ENCODE results near the gene RTRAF. TPM values are rescaled to one million over a fixed set of nuclear protein-coding genes. Genes with fewer than 3 reads are reported as not detected.
A peak's percentile ranks its signal among the peaks of the same experiment; 100 is the strongest.

Gene RTRAF
- total RNA-seq, 1 experiment from 2014 or later = 282 TPM

DNA sequence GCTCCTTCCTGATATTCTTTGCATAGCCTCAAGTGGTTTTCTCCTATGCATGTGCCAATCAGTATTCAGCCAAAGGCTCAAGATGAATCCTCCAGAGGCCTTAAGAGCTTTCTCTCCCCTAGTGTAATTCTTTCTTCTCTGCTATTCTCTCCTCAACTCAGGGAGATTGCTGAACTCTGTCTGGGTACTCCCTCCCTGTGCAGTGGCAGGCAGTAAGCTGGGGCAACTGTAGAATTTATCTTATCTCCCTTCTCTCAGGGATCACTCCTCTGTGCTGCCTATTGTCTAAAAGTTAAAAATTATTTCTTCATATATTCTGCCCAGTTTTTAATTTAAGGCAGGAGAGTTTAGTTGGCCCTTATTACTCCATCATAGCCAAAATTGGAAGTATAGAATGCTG is 28.5 kb upstream of the RTRAF start:
- peaks cover 14% of the 10 kb centered on the region for H3K4me1 Mint-ChIP-seq
- no peak overlapping the region for H3K27ac Mint-ChIP-seq
- ATAC-seq = no peak

DNA sequence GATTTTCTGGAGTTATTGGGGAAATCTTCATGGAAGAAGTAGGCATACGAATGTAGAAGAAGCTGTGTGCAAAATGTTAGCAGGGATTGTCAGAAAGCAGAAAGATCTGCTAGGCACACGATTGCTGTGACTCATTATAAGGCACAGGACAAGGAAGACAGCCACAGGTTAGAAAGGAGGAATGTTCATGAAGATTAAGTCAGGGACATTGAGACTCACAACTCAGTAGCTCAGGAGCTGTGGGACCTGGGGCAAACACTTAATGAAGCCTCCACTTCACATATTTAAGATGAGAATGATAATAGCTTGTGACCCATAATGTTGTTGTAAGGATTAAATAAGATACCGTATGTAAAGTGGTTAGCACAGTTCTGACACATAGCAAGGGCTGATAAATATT is 26.6 kb upstream of the RTRAF start:
- H3K9me3 Mint-ChIP-seq = peaks cover 27% of the 10 kb centered on the region
- DNase-seq (ENCODE audit: low spot score) (no peak), ATAC-seq (peak; percentile 34; the same call in 1 of the 2 replicates)
- H3K4me3 Mint-ChIP-seq = no peak overlapping the region
- POLR2A ChIA-PET = no interaction called here
- no peaks in the 10 kb centered on the region; the same call in none of the 2 replicates for H3K27me3 Mint-ChIP-seq (ENCODE audit: low read depth)
- H3K27ac Mint-ChIP-seq = no peak overlapping the region
- peaks cover 14% of the 10 kb centered on the region for H3K4me1 Mint-ChIP-seq
- CTCF ChIA-PET = interaction anchor here (0.8 kb wide), 1 partner anchor 16 kb away, joined by 4 read pairs; no protein-coding TSS in a partner anchor
- H3K36me3 Mint-ChIP-seq = peaks cover 25% of the 10 kb centered on the region
- TF ChIP-seq, protein P1, sequence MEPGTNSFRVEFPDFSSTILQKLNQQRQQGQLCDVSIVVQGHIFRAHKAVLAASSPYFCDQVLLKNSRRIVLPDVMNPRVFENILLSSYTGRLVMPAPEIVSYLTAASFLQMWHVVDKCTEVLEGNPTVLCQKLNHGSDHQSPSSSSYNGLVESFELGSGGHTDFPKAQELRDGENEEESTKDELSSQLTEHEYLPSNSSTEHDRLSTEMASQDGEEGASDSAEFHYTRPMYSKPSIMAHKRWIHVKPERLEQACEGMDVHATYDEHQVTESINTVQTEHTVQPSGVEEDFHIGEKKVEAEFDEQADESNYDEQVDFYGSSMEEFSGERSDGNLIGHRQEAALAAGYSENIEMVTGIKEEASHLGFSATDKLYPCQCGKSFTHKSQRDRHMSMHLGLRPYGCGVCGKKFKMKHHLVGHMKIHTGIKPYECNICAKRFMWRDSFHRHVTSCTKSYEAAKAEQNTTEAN (CRISPR knock-in tag; IDR thresholded peaks at IDR 0.05) = no peak
- TF ChIP-seq, protein P2, sequence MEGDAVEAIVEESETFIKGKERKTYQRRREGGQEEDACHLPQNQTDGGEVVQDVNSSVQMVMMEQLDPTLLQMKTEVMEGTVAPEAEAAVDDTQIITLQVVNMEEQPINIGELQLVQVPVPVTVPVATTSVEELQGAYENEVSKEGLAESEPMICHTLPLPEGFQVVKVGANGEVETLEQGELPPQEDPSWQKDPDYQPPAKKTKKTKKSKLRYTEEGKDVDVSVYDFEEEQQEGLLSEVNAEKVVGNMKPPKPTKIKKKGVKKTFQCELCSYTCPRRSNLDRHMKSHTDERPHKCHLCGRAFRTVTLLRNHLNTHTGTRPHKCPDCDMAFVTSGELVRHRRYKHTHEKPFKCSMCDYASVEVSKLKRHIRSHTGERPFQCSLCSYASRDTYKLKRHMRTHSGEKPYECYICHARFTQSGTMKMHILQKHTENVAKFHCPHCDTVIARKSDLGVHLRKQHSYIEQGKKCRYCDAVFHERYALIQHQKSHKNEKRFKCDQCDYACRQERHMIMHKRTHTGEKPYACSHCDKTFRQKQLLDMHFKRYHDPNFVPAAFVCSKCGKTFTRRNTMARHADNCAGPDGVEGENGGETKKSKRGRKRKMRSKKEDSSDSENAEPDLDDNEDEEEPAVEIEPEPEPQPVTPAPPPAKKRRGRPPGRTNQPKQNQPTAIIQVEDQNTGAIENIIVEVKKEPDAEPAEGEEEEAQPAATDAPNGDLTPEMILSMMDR (IDR thresholded peaks at IDR 0.05) = no peak
- TF ChIP-seq, protein P3, sequence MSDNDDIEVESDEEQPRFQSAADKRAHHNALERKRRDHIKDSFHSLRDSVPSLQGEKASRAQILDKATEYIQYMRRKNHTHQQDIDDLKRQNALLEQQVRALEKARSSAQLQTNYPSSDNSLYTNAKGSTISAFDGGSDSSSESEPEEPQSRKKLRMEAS (CRISPR knock-in tag; IDR thresholded peaks at IDR 0.05) = no peak
- TF ChIP-seq CREB1 (CRISPR knock-in tag; IDR thresholded peaks at IDR 0.05) = no peak
- TF ChIP-seq, protein P4, sequence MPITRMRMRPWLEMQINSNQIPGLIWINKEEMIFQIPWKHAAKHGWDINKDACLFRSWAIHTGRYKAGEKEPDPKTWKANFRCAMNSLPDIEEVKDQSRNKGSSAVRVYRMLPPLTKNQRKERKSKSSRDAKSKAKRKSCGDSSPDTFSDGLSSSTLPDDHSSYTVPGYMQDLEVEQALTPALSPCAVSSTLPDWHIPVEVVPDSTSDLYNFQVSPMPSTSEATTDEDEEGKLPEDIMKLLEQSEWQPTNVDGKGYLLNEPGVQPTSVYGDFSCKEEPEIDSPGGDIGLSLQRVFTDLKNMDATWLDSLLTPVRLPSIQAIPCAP (CRISPR knock-in tag; IDR thresholded peaks at IDR 0.05) = no peak
- no peak for TF ChIP-seq SOX15 (CRISPR knock-in tag; IDR thresholded peaks at IDR 0.05)
- TF ChIP-seq, protein P5, sequence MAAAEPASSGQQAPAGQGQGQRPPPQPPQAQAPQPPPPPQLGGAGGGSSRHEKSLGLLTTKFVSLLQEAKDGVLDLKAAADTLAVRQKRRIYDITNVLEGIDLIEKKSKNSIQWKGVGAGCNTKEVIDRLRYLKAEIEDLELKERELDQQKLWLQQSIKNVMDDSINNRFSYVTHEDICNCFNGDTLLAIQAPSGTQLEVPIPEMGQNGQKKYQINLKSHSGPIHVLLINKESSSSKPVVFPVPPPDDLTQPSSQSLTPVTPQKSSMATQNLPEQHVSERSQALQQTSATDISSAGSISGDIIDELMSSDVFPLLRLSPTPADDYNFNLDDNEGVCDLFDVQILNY (CRISPR knock-in tag; IDR thresholded peaks at IDR 0.05) = no peak
- TF ChIP-seq GTF2I (CRISPR knock-in tag; conservative IDR thresholded peaks at IDR 0.05) = no peak
- TF ChIP-seq NR1H2 (CRISPR knock-in tag; IDR thresholded peaks at IDR 0.05) = no peak
- TF ChIP-seq ELF4 (CRISPR knock-in tag; IDR thresholded peaks at IDR 0.05; ENCODE audit: low read depth) = no peak
- no peak for TF ChIP-seq ATF1 (CRISPR knock-in tag; IDR thresholded peaks at IDR 0.05)
- TF ChIP-seq RORB (CRISPR knock-in tag; IDR thresholded peaks at IDR 0.05) = no peak
- TF ChIP-seq, protein P6, sequence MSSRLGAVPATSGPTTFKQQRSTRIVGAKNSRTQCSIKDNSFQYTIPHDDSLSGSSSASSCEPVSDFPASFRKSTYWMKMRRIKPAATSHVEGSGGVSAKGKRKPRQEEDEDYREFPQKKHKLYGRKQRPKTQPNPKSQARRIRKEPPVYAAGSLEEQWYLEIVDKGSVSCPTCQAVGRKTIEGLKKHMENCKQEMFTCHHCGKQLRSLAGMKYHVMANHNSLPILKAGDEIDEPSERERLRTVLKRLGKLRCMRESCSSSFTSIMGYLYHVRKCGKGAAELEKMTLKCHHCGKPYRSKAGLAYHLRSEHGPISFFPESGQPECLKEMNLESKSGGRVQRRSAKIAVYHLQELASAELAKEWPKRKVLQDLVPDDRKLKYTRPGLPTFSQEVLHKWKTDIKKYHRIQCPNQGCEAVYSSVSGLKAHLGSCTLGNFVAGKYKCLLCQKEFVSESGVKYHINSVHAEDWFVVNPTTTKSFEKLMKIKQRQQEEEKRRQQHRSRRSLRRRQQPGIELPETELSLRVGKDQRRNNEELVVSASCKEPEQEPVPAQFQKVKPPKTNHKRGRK (CRISPR knock-in tag; IDR thresholded peaks at IDR 0.05; ENCODE audit: borderline replicate concordance) = no peak
- no peak for TF ChIP-seq CBFB (CRISPR knock-in tag; IDR thresholded peaks at IDR 0.05; ENCODE audit: low read depth)

More for the DNA sequence above, 28.5 kb upstream of the RTRAF start:
- no peak for DNase-seq (ENCODE audit: low spot score)
- Mint-ChIP-seq H3K4me3 (no peak overlapping the region), H3K9me3 (peaks cover 34% of the 10 kb centered on the region), H3K36me3 (peaks cover 32% of the 10 kb centered on the region), H3K27me3 (ENCODE audit: low read depth) (no peaks in the 10 kb centered on the region; the same call in none of the 2 replicates)
- ChIA-PET CTCF (no interaction called here), POLR2A (no interaction called here)
- TF ChIP-seq, protein P2 (IDR thresholded peaks at IDR 0.05) = no peak
- TF ChIP-seq, protein P7, sequence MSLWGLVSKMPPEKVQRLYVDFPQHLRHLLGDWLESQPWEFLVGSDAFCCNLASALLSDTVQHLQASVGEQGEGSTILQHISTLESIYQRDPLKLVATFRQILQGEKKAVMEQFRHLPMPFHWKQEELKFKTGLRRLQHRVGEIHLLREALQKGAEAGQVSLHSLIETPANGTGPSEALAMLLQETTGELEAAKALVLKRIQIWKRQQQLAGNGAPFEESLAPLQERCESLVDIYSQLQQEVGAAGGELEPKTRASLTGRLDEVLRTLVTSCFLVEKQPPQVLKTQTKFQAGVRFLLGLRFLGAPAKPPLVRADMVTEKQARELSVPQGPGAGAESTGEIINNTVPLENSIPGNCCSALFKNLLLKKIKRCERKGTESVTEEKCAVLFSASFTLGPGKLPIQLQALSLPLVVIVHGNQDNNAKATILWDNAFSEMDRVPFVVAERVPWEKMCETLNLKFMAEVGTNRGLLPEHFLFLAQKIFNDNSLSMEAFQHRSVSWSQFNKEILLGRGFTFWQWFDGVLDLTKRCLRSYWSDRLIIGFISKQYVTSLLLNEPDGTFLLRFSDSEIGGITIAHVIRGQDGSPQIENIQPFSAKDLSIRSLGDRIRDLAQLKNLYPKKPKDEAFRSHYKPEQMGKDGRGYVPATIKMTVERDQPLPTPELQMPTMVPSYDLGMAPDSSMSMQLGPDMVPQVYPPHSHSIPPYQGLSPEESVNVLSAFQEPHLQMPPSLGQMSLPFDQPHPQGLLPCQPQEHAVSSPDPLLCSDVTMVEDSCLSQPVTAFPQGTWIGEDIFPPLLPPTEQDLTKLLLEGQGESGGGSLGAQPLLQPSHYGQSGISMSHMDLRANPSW (CRISPR knock-in tag; conservative IDR thresholded peaks at IDR 0.05; ENCODE audit: low read depth) = no peak
- TF ChIP-seq JAZF1 (CRISPR knock-in tag; IDR thresholded peaks at IDR 0.05) = no peak
- TF ChIP-seq, protein P8, sequence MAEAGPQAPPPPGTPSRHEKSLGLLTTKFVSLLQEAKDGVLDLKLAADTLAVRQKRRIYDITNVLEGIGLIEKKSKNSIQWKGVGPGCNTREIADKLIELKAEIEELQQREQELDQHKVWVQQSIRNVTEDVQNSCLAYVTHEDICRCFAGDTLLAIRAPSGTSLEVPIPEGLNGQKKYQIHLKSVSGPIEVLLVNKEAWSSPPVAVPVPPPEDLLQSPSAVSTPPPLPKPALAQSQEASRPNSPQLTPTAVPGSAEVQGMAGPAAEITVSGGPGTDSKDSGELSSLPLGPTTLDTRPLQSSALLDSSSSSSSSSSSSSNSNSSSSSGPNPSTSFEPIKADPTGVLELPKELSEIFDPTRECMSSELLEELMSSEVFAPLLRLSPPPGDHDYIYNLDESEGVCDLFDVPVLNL (CRISPR knock-in tag; IDR thresholded peaks at IDR 0.05; ENCODE audit: borderline replicate concordance, low read depth) = no peak
- TF ChIP-seq KAT7 (CRISPR knock-in tag; IDR thresholded peaks at IDR 0.05; ENCODE audit: borderline replicate concordance) = no peak
- no peak for TF ChIP-seq ZBTB21 (CRISPR knock-in tag; IDR thresholded peaks at IDR 0.05; ENCODE audit: borderline replicate concordance)
- TF ChIP-seq SMAD4 (CRISPR knock-in tag; IDR thresholded peaks at IDR 0.05) = no peak
- TF ChIP-seq MXD4 (CRISPR knock-in tag; IDR thresholded peaks at IDR 0.05; ENCODE audit: borderline replicate concordance) = no peak
- TF ChIP-seq TCF7 (CRISPR knock-in tag; IDR thresholded peaks at IDR 0.05; ENCODE audit: low read depth) = no peak

Measured in WTC11 (cell line).